Right forelimb (tissue), 1 donor: ENCODE measurements around the gene STK24.

Experiments
- DNase-seq: peaks from one replicate; pipeline ENCODE4 v3.0.0-alpha.2; 2018

Gene STK24

GRCh38 chr13:98508280-98508679 lies 68.6 kb downstream of the STK24 start:
- DNase-seq = peak; percentile 24

DNA sequence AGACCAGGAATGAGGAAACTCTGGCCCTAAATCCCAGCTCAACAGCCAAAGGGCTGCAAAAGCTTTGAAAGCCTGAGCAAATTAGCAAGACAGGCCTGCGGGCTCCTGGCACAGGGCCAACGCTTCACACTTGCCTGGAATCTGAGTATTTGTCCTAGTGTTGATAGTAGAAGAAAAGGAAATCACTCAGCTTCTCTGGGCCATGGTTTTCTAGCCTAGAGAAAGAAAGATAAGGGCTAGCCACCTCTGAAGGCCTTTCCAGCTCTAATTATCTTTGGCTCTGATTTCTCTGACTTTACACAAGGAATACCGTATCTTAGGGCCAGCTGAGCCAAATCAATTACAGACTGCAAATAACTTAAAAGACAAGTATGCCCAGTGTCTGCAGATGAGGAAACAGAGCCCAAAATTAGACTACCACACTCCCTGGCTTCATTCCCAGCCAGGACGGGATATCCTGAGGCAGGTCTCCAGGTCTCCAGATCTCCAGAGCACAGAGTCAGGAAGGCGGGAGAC lies 69.6 kb downstream of the STK24 start:
- DNase-seq = peak; percentile 48

GRCh38 chr13:98506728-98507230 lies 70.1 kb downstream of the STK24 start:
- DNase-seq = no peak

GRCh38 chr13:98506322-98506721 lies 70.6 kb downstream of the STK24 start:
- no peak for DNase-seq

- DNase-seq = no peak
These were observed 71.7 kb downstream of the STK24 start for GRCh38 chr13:98505217-98505616.

GRCh38 chr13:98504371-98504963 lies 72.4 kb downstream of the STK24 start:
- DNase-seq = no peak

GRCh38 chr13:98504029-98504351 lies 72.9 kb downstream of the STK24 start:
- no peak for DNase-seq

DNA sequence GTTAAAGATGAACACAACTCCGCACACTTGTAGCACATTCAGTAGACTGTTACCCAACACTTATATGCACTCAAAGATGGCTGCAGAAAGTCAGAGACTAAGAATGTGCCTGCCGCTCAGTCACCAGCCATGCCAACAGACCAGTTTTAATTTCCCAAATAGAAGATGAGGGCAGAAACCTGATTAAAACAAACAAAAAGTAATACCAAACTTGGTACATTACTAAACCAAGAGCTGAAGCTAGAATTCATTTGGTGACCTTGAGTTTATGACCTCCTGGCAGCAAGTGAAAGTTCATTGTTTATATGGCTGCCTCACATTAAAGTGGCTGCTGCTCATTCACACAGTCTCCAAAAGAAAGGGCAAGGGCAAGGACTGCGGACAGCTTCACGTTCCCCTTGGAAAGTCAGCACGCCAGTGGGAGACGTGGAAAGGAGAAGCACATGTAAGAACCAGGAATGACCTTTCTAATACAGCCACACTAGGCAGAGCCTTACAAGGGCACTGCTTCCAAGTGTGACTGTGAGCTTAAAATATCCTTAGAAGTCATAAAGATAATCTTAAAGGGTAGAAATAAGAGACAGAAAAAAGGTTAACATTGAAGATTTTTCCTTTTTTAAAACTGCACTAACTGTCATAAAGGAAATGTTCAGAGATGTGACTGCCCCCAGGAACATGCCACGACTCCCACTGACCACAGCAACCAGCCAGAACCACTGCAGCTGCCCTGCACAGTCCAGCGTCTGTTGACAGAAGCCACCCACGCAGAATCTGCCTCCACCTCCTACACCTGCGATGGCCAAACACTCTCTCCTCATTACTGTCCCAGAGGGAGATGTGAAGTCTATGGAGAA lies 73.5 kb downstream of the STK24 start:
- DNase-seq = peak; percentile 18

- DNase-seq = no peak
These were observed 75.9 kb downstream of the STK24 start for GRCh38 chr13:98500963-98501421.

- no peak for DNase-seq
These were observed 79.9 kb downstream of the STK24 start for GRCh38 chr13:98496966-98497365.

- DNase-seq = no peak
These were observed 80.5 kb downstream of the STK24 start for GRCh38 chr13:98496479-98496791.

GRCh38 chr13:98495627-98496478 lies 81.1 kb downstream of the STK24 start:
- DNase-seq = peak; percentile 70

DNA sequence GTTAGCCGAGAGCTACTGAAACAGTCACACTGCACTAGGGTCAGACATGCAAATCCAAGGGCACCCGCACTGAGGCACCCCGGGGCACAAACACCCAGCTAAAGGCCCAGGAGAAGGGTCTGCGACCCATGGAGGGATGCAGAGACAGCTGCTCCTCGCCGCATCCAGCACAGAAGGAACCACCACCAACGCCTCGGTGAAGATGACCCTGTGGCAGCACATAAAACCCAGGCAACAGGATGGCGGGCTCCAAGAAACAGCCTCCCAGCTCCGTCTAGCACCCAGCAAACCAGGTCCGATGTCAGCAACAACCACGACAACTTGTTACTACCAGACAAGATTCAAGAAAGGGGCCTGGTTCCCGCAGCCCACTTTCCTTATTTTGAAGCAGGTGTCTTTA lies 82.1 kb downstream of the STK24 start:
- no peak for DNase-seq

GRCh38 chr13:98493042-98493712 lies 83.7 kb downstream of the STK24 start:
- DNase-seq = no peak

- DNase-seq = no peak
These were observed 84.4 kb downstream of the STK24 start for GRCh38 chr13:98492335-98493041.

DNA sequence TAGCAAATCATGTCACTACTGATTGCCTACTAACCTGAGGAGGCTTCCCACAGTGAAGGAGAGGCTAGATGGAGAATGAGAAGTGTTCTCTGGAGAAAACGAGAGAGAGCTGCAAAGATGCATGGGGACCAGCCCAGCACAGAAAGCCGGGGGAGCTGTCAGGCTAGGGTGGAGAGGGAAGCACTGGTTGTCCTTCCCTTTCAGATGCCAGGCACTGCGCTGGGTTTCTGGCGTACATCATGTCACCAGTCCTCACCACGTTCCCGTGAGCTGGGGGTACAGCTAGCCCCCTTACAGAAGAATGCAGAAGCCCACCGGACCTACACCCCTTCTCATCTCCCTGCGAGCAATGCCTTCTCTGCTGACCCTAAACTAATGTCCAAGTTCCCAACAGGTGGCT lies 86.0 kb downstream of the STK24 start:
- peak; percentile 35 for DNase-seq

DNA sequence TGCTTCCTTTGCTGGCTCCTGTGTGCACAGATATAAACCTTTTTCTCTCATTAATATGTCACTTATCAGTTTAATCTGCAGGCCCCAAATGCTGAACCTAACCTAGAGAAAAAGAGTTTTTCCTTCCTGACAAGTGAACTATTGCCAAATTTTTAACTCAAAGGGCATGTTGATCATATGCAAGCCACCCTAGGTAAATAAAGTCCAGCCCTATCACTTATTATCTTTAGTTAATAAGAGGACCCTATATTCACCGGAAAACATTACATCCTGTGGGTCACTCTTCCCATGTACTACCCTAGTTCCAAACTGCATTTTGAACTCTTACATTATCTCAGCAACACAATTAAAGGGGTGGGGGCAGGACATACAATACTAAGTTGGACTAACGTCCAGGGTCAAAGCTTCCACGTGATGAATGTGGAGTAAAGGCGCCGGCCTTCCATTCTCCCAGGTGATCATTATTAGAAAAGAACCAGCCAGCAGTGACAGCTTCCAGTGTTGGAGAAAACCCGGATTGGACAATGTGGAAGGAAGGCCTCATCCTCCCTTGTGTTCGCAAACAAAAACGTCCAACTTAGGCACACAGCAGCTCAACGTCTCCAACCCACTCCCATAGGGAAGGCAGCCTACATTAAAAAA lies 86.6 kb downstream of the STK24 start:
- no peak for DNase-seq

- DNase-seq = peak; percentile 33
These were observed 87.3 kb downstream of the STK24 start for GRCh38 chr13:98489446-98490194.

DNA sequence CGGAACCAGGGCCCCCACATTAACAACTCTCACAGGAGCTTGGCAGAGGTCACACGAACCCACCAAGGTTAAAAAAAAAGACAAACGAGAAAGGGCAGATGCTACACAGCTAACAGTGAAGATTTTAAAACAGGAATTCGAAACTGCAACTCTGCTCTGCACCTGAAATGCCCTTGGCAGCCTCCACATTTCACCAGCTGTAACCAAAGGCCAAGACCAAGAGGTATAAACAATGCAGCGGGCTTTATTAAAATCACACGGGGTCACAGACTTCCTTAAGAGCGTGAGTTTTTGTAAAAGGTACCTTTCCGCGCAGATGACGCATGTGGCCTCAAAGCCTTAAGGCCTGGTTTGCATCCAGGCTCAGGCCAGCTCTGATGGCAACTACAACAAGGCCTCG lies 88.2 kb downstream of the STK24 start:
- peak; percentile 31 for DNase-seq

DNA sequence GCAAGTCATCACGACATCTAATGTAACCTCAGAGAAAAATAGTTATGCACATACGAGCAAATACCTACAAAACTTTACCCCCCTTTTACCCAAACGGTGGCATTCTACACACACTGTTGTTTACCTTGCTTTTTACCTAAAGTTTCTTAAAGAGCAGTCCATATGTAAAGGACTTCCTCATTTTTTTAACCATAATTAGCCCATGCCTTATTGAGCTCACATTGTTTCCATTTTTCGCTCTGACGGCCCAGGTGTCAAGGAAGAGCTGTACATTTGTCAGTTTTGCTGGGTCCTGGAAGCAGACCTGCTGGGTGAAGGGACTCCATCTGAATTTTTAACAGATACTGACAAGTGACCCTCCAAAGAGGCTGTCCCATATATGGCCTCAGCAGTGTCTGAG lies 89.4 kb downstream of the STK24 start:
- no peak for DNase-seq

GRCh38 chr13:98487016-98487415 lies 89.9 kb downstream of the STK24 start:
- peak; percentile 28 for DNase-seq
